ENCODE data around the gene IKBKE.

IKBKE gene

GRCh38 chr1:206490771-206491405 is 20.6 kb downstream of the IKBKE start:
- no peak overlapping the region for H3K4me2 ChIP-seq (ENCODE audit: low read length)
- H2AFZ ChIP-seq = no peak overlapping the region
- H3K27ac ChIP-seq = no peak overlapping the region
- no peaks in the 10 kb centered on the region for H3K4me1 ChIP-seq
- H3K79me2 ChIP-seq = no peaks in the 10 kb centered on the region
- no peak overlapping the region for H3K4me3 ChIP-seq (ENCODE audit: low read depth, low read length)
- no peaks in the 10 kb centered on the region for H3K27me3 ChIP-seq (ENCODE audit: control insufficient read depth, insufficient read depth, low read length)
- H3K9me3 ChIP-seq (ENCODE audit: control insufficient read depth, low read length) = no peaks in the 10 kb centered on the region
- TF ChIP-seq, protein P1, sequence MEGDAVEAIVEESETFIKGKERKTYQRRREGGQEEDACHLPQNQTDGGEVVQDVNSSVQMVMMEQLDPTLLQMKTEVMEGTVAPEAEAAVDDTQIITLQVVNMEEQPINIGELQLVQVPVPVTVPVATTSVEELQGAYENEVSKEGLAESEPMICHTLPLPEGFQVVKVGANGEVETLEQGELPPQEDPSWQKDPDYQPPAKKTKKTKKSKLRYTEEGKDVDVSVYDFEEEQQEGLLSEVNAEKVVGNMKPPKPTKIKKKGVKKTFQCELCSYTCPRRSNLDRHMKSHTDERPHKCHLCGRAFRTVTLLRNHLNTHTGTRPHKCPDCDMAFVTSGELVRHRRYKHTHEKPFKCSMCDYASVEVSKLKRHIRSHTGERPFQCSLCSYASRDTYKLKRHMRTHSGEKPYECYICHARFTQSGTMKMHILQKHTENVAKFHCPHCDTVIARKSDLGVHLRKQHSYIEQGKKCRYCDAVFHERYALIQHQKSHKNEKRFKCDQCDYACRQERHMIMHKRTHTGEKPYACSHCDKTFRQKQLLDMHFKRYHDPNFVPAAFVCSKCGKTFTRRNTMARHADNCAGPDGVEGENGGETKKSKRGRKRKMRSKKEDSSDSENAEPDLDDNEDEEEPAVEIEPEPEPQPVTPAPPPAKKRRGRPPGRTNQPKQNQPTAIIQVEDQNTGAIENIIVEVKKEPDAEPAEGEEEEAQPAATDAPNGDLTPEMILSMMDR (IDR thresholded peaks at IDR 0.05) = no peak
- H3K9ac ChIP-seq = no peak overlapping the region
- no peaks in the 10 kb centered on the region for H3K36me3 ChIP-seq (ENCODE audit: control insufficient read depth, insufficient read depth, low read length)

DNA sequence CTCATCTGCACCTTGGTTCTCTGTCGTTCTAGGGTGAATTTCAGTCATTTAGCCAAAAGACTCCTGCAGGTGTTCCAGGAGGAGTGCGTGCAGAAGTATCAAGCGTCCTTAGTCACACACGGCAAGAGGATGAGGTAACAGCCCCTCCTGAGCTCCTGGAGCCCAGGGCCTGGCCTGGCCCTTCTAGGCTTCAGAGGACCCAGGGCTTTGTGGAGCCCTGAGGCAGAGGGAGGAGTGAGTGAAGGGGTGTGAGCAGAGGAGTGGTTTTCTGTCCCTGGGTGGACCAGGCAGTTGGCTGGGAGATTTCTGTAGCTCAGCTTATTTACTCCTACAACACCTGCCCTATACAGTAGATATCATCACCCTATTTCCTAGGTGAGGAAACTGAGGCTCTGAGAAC is 21.3 kb downstream of the IKBKE start:
- Histone ChIP-seq H3K27me3 (ENCODE audit: control insufficient read depth, insufficient read depth, low read length) (no peaks in the 10 kb centered on the region), H3K9ac (no peak overlapping the region), H3K4me3 (ENCODE audit: low read depth, low read length) (no peak overlapping the region), H2AFZ (no peak overlapping the region), H3K4me1 (no peaks in the 10 kb centered on the region), H3K9me3 (ENCODE audit: control insufficient read depth, low read length) (no peaks in the 10 kb centered on the region), H3K27ac (no peak overlapping the region), H3K4me2 (ENCODE audit: low read length) (no peak overlapping the region), H3K36me3 (ENCODE audit: control insufficient read depth, insufficient read depth, low read length) (no peaks in the 10 kb centered on the region), H3K79me2 (no peaks in the 10 kb centered on the region)
- TF ChIP-seq, protein P1 (IDR thresholded peaks at IDR 0.05) = no peak

DNA sequence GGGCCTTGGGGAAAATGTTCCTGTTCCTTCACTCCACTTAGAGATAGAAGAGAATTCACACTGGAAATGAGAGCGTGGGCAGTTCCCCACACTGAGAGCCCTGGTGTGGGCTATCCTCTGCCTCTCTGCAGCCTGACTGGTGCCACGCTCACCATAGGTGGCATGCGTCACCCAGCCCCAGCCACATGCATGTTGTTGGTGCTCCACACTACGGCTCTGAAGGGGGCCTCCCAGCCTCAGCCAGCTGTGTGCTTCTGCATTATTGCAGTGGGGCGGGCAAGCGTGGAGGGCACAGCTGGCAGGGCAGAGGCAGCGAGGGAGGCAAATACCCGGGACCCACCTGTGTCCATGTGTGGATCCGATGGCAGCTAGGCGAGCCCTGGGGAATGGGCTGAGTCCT is 22.3 kb downstream of the IKBKE start:
- no peak overlapping the region for H2AFZ ChIP-seq
- H3K27ac ChIP-seq = no peak overlapping the region
- no peak overlapping the region for H3K4me3 ChIP-seq (ENCODE audit: low read depth, low read length)
- no peaks in the 10 kb centered on the region for H3K36me3 ChIP-seq (ENCODE audit: control insufficient read depth, insufficient read depth, low read length)
- no peaks in the 10 kb centered on the region for H3K79me2 ChIP-seq
- no peaks in the 10 kb centered on the region for H3K9me3 ChIP-seq (ENCODE audit: control insufficient read depth, low read length)
- H3K27me3 ChIP-seq (ENCODE audit: control insufficient read depth, insufficient read depth, low read length) = no peaks in the 10 kb centered on the region
- TF ChIP-seq, protein P1 (IDR thresholded peaks at IDR 0.05) = no peak
- no peaks in the 10 kb centered on the region for H3K4me1 ChIP-seq
- no peak overlapping the region for H3K9ac ChIP-seq
- no peak overlapping the region for H3K4me2 ChIP-seq (ENCODE audit: low read length)

DNA sequence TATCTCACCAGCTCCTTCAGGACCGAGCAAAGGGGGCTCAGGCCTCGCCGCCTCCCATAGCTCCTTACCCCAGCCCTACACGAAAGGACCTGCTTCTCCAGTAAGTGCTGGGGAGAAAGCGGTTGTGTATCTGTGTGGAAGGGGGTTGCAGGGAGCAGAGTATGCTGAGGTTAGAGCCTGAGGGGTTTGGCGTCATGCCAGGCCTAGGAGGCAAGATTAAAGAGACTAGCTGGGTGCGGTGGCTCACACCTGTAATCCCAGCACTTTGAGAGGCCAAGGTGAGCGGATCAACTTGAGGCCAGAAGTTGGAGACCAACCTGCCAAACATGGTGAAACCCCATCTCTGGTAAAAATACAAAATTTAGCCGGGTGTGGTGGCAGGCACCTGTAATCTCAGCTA is 23.0 kb downstream of the IKBKE start:
- no peak overlapping the region for H3K9ac ChIP-seq
- H2AFZ ChIP-seq = no peak overlapping the region
- H3K79me2 ChIP-seq = no peaks in the 10 kb centered on the region
- no peaks in the 10 kb centered on the region for H3K27me3 ChIP-seq (ENCODE audit: control insufficient read depth, insufficient read depth, low read length)
- no peak overlapping the region for H3K4me2 ChIP-seq (ENCODE audit: low read length)
- H3K4me3 ChIP-seq (ENCODE audit: low read depth, low read length) = no peak overlapping the region
- H3K9me3 ChIP-seq (ENCODE audit: control insufficient read depth, low read length) = no peaks in the 10 kb centered on the region
- no peaks in the 10 kb centered on the region for H3K4me1 ChIP-seq
- H3K27ac ChIP-seq = no peak overlapping the region
- TF ChIP-seq, protein P1 (IDR thresholded peaks at IDR 0.05) = no peak
- H3K36me3 ChIP-seq (ENCODE audit: control insufficient read depth, insufficient read depth, low read length) = no peaks in the 10 kb centered on the region

DNA sequence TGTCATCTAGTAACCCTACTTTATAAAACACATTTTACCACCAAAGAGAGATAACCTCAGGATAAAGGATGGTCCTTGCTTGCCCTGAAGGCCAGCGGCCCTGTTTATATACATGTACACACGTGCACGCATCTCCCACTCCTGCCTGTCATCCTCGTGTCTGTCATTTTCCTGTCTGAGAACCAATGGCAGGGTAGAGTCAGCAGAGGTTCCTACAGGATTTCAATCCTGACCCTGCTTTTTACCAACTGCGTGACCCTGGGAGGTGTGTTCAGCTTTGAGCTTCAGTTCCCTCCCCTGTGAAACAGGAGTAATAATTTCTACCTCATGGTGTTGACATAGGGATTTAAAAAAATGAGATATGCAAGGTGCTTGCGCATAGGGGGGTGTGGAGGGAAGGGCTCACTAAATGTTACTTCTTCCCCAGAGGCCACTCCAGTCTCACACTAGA is 24.8 kb downstream of the IKBKE start:
- Histone ChIP-seq H3K27me3 (ENCODE audit: control insufficient read depth, insufficient read depth, low read length) (no peaks in the 10 kb centered on the region), H3K4me2 (ENCODE audit: low read length) (no peak overlapping the region), H3K4me1 (no peaks in the 10 kb centered on the region), H3K9me3 (ENCODE audit: control insufficient read depth, low read length) (no peaks in the 10 kb centered on the region), H3K9ac (no peak overlapping the region), H3K4me3 (ENCODE audit: low read depth, low read length) (no peak overlapping the region), H2AFZ (no peak overlapping the region), H3K27ac (peak overlapping the region; percentile 29), H3K79me2 (no peaks in the 10 kb centered on the region), H3K36me3 (ENCODE audit: control insufficient read depth, insufficient read depth, low read length) (no peaks in the 10 kb centered on the region)
- TF ChIP-seq, protein P1 (IDR thresholded peaks at IDR 0.05) = no peak

All from parathyroid adenoma (tissue), 2 donors.